HepG2 (cell line): ENCODE data around the gene KRT82. TPM values are rescaled to one million over a fixed set of nuclear protein-coding genes. Genes with fewer than 3 reads are reported as not detected.

ENCODE experiments used
- ATAC-seq: fragments of 200-7000 bp; cut with Tn5 transposase; 3 replicates; pipeline ENCODE4 v1.9.1; 2020; ENCODE audit warnings: mild to moderate bottlenecking, moderate library complexity
- BruUV-seq: library from RNA; stranded (reverse); fragments of 400-500 nt; replicated peaks from 2 replicates; lab custom pipeline; 2021; lab: Mats Ljungman, UMichigan
- CTCF ChIA-PET: fragments of 300-600 bp; formaldehyde crosslinking; extraction: SDS; loops from one replicate; lab custom pipeline; 2021; ENCODE audit warnings: low total read pairs, inconsistent platforms, low intra/inter-chr PET ratio; lab: Yijun Ruan, JAX
- POLR2A ChIA-PET: fragments of 350-600 bp; sonication (Branson Sonifier 250); formaldehyde crosslinking; loops from one replicate; lab custom pipeline; 2020; ENCODE audit warnings: antibody characterized with exemption, inconsistent platforms; lab: Yijun Ruan, JAX
- DNase-seq: peaks from one replicate; pipeline ENCODE4 v3.0.0-alpha.2; 2015; ENCODE audit warnings: low spot score
- FAIRE-seq: peaks from 3 replicates; lab custom pipeline; 2011; peaks lifted over from hg19 to GRCh38; lab: Jason Lieb, UNC
- H2AFZ ChIP-seq: one replicate; pipeline ENCODE4 v1.6.1; 2011; ENCODE audit warnings: low read length, inconsistent platforms
- H3K27ac ChIP-seq: fragments of 300-600 bp; 3 replicates; pipeline ENCODE4 v1.8.0; 2011; ENCODE audit warnings: mixed run types, mild to moderate bottlenecking, mixed read lengths, low read length, inconsistent platforms; ENCODE audit not compliant: insufficient read depth; ENCODE audit errors: extremely low read length
- H3K27me3 ChIP-seq, 2 experiments: fragments of 200-600 bp in 1 of 2; 2 replicates in 1 of 2; 3 replicates in 1 of 2; pipeline versions ENCODE4 v1.6.0 to v1.8.0; 2011; ENCODE audit warnings: low read length in 2 of 2, mild to moderate bottlenecking in 2 of 2, moderate library complexity in 2 of 2, inconsistent platforms in 1 of 2; ENCODE audit not compliant: insufficient read depth in 2 of 2, control insufficient read depth in 1 of 2
- H3K36me3 ChIP-seq, 2 experiments: fragments of 200-600 bp in 1 of 2; replicated peaks in 1 of 2; 2 replicates in 1 of 2; 3 replicates in 1 of 2; pipeline versions ENCODE4 v1.5.1 to v1.8.0; 2011; ENCODE audit warnings: low read length in 2 of 2, inconsistent platforms in 1 of 2; ENCODE audit not compliant: insufficient read depth in 2 of 2, control insufficient read depth in 1 of 2
- H3K4me1 ChIP-seq: 2 replicates; pipeline ENCODE4 v1.5.1; 2012; ENCODE audit warnings: low read length, inconsistent platforms; ENCODE audit not compliant: insufficient read depth
- H3K4me2 ChIP-seq: 2 replicates; pipeline ENCODE4 v1.6.0; 2011; ENCODE audit warnings: low read depth, low read length, inconsistent platforms
- H3K4me3 ChIP-seq, 3 experiments: fragments of 200-600 bp in 1 of 3; sonication (generic), shearing (Covaris generic) in 1 of 3; replicated peaks in 1 of 3; 2 replicates each; pipeline ENCODE4 v1.5.1; 2011 to 2016; ENCODE audit warnings: low read length in 3 of 3, inconsistent platforms in 2 of 3, low read depth in 2 of 3, mild to moderate bottlenecking in 2 of 3, control low read depth in 1 of 3, mixed read lengths in 1 of 3; ENCODE audit not compliant: insufficient read depth in 1 of 3
- H3K79me2 ChIP-seq: one replicate; pipeline ENCODE4 v1.6.1; 2011; ENCODE audit warnings: low read length, inconsistent platforms; ENCODE audit not compliant: insufficient read depth
- H3K9ac ChIP-seq: 2 replicates; pipeline ENCODE4 v1.6.0; 2011; ENCODE audit warnings: mild to moderate bottlenecking, low read depth, low read length, inconsistent platforms; ENCODE audit not compliant: insufficient read depth
- H3K9me3 ChIP-seq: 2 replicates; pipeline ENCODE4 v1.5.1; 2012; ENCODE audit warnings: mild to moderate bottlenecking, low read length
- H4K20me1 ChIP-seq: 2 replicates; pipeline ENCODE4 v1.6.0; 2011; ENCODE audit warnings: inconsistent platforms, mild to moderate bottlenecking, low read length, moderate library complexity; ENCODE audit not compliant: insufficient read depth
- GPN1 ChIP-seq: sonication (generic); formaldehyde crosslinking; IDR thresholded peaks from 2 replicates; pipeline ENCODE4 v1.5.1; 2020; ENCODE audit warnings: missing genetic modification reagents, borderline replicate concordance
- HNRNPH1 ChIP-seq: fragments of 200-400 bp; formaldehyde crosslinking; optimal IDR thresholded peaks from 2 replicates; pipeline ENCODE3; 2017; ENCODE audit warnings: mild to moderate bottlenecking, low read depth, low read length
- KAT2B ChIP-seq: fragments of 150-350 bp; IDR thresholded peaks from 2 replicates; pipeline ENCODE4 v1.6.1; 2014; ENCODE audit warnings: low read depth, low read length, borderline replicate concordance
- PRPF4 ChIP-seq: fragments of 200-400 bp; formaldehyde crosslinking; IDR thresholded peaks from 2 replicates; pipeline ENCODE4 v1.6.1; 2016; ENCODE audit warnings: low read length, low read depth; ENCODE audit not compliant: poor library complexity, severe bottlenecking
- SMAD9 ChIP-seq: sonication (generic); formaldehyde crosslinking; IDR thresholded peaks from 2 replicates; pipeline ENCODE4 v1.5.1; 2020; ENCODE audit warnings: mild to moderate bottlenecking, missing genetic modification reagents
- SP140L ChIP-seq: sonication (generic); formaldehyde crosslinking; IDR thresholded peaks from 2 replicates; pipeline ENCODE4 v1.4.0; 2020; ENCODE audit warnings: missing genetic modification reagents, borderline replicate concordance
- TGIF2 ChIP-seq: IDR thresholded peaks from 2 replicates; pipeline ENCODE4 v1.6.1; 2016; ENCODE audit warnings: control low read depth, missing compliant biosample characterization
- ZNF296 ChIP-seq: sonication (generic); formaldehyde crosslinking; conservative IDR thresholded peaks from 2 replicates; pipeline ENCODE4 v1.5.0; 2020; ENCODE audit warnings: mild to moderate bottlenecking, missing genetic modification reagents
- ZNF670 ChIP-seq: sonication (generic); formaldehyde crosslinking; IDR thresholded peaks from 2 replicates; pipeline ENCODE4 v1.8.0; 2022; ENCODE audit warnings: mild to moderate bottlenecking, missing genetic modification reagents, borderline replicate concordance
- ZNF776 ChIP-seq: sonication (generic); formaldehyde crosslinking; IDR thresholded peaks from 2 replicates; pipeline ENCODE4 v1.4.0; 2020; ENCODE audit warnings: mild to moderate bottlenecking, missing genetic modification reagents
- ZSCAN22 ChIP-seq: sonication (generic); formaldehyde crosslinking; IDR thresholded peaks from 2 replicates; pipeline ENCODE4 v1.4.0; 2020; ENCODE audit warnings: mild to moderate bottlenecking, missing genetic modification reagents
- WGBS: methylation state at CpG from one replicate; pipeline ENCODE4 v1.1.6; 2017; ENCODE audit warnings: low lambda C conversion rate; 5-methylcytosine and 5-hydroxymethylcytosine counted together
- in situ Hi-C: cut with HindIII; loops from 2 replicates; pipeline ENCODE4 v1.10.0; 2017; ENCODE audit warnings: low pct_unique_long_range_greater_than_20kb; ENCODE audit not compliant: extremely low pct_ligation_motif_present
- intact Hi-C: fragments of 100-400 bp; cut with micrococcal nuclease; formaldehyde crosslinking; loops from one replicate; pipeline ENCODE4 v1.10.0; 2022; ENCODE audit not compliant: unreplicated experiment
- polyA plus RNA-seq, 8 experiments: library from polyadenylated mRNA; depleted of rRNA in 3 of 8; stranded (reverse) in 7 of 8; unstranded in 1 of 8; fragments of >200 nt; fragmentation: Illumina TruSeq in 4 of 8; extraction: Trizol in 4 of 8; gene quantifications; 2 replicates each; pipeline versions ENCODE4 v1.2.1 to v1.2.3, GENCODE V29; 2011 to 2016; ENCODE audit warnings: low read depth in 4 of 8, missing spikeins in 1 of 8, mixed read lengths in 1 of 8; ENCODE audit not compliant: insufficient read depth in 1 of 8
- total RNA-seq, 5 experiments: library from RNA; depleted of rRNA; stranded (reverse); fragments of >200 nt; fragmentation: Illumina TruSeq; extraction: Trizol; gene quantifications; 2 replicates each; pipeline ENCODE4 v1.2.3, GENCODE V29; 2016; ENCODE audit warnings: low read depth in 1 of 5
- TF ChIP-seq, protein P1 (sequence below): IDR thresholded peaks from 2 replicates; pipeline ENCODE4 v1.6.1; 2016; ENCODE audit warnings: control low read depth
- TF ChIP-seq, protein P2 (sequence below): sonication (generic); formaldehyde crosslinking; IDR thresholded peaks from 2 replicates; pipeline ENCODE4 v1.4.0; 2020; ENCODE audit warnings: mild to moderate bottlenecking, missing genetic modification reagents
- TF ChIP-seq, protein P3 (sequence below): sonication (generic); formaldehyde crosslinking; IDR thresholded peaks from 2 replicates; pipeline ENCODE4 v1.4.0; 2020; ENCODE audit warnings: low read depth, mild to moderate bottlenecking, missing genetic modification reagents
- TF ChIP-seq, protein P4 (sequence below): sonication (generic); formaldehyde crosslinking; conservative IDR thresholded peaks from 2 replicates; pipeline ENCODE4 v1.4.0; 2020; ENCODE audit warnings: missing genetic modification reagents

KRT82 gene
- total and polyA plus RNA-seq, 2 of the 13 experiments (the other 11 are each of a cell fraction or from before 2014, with no cell fraction given), result not detected

DNA sequence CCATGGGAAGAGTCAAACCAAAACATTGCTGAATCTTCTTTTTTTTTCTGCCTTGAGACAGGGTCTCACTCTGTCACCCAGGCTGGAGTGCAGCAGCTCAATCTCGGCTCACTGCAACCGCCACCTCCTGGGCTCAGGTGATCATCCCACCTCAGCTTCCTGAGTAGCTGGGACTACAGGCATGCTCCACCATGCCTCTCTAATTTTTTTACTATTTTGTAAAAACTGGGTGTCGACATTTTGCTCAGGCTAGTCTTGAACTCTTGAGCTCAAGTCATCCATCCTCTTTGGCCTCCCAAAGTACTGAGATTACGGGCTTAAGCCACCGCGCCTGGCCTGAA, 29.5 kb upstream of the KRT82 start:
- ATAC-seq, result no peak
- Histone ChIP-seq H3K9ac (no peak overlapping the region), H2AFZ (no peak overlapping the region), H3K4me2 (no peak overlapping the region), H3K4me3 (no peak overlapping the region), H3K4me1 (no peaks in the 10 kb centered on the region; the same call in 1 of the 2 replicates), H3K79me2 (no peaks in the 10 kb centered on the region), H3K27me3 (peaks cover 3 to 7% of the 10 kb centered on the region in 2 experiments; a peak in 3 of 5 replicates), H3K9me3 (no peaks in the 10 kb centered on the region), H3K36me3 (no peaks in the 10 kb centered on the region), H3K27ac (no peak overlapping the region), H4K20me1 (no peaks in the 10 kb centered on the region)
- no peak for FAIRE-seq
- ChIA-PET CTCF (no interaction called here), POLR2A (no interaction called here)
- in situ Hi-C loops, result no loop called here
- no peak for TF ChIP-seq ZSCAN22
- TF ChIP-seq TGIF2 (CRISPR knock-in tag), result no peak
- TF ChIP-seq, protein P1, sequence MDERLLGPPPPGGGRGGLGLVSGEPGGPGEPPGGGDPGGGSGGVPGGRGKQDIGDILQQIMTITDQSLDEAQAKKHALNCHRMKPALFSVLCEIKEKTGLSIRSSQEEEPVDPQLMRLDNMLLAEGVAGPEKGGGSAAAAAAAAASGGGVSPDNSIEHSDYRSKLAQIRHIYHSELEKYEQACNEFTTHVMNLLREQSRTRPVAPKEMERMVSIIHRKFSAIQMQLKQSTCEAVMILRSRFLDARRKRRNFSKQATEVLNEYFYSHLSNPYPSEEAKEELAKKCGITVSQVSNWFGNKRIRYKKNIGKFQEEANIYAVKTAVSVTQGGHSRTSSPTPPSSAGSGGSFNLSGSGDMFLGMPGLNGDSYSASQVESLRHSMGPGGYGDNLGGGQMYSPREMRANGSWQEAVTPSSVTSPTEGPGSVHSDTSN, result no peak
- TF ChIP-seq, protein P2, sequence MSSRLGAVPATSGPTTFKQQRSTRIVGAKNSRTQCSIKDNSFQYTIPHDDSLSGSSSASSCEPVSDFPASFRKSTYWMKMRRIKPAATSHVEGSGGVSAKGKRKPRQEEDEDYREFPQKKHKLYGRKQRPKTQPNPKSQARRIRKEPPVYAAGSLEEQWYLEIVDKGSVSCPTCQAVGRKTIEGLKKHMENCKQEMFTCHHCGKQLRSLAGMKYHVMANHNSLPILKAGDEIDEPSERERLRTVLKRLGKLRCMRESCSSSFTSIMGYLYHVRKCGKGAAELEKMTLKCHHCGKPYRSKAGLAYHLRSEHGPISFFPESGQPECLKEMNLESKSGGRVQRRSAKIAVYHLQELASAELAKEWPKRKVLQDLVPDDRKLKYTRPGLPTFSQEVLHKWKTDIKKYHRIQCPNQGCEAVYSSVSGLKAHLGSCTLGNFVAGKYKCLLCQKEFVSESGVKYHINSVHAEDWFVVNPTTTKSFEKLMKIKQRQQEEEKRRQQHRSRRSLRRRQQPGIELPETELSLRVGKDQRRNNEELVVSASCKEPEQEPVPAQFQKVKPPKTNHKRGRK (CRISPR knock-in tag), result no peak
- no peak for TF ChIP-seq ZNF776 (CRISPR knock-in tag)
- no peak for TF ChIP-seq ZNF296 (CRISPR knock-in tag)
- TF ChIP-seq, protein P3, sequence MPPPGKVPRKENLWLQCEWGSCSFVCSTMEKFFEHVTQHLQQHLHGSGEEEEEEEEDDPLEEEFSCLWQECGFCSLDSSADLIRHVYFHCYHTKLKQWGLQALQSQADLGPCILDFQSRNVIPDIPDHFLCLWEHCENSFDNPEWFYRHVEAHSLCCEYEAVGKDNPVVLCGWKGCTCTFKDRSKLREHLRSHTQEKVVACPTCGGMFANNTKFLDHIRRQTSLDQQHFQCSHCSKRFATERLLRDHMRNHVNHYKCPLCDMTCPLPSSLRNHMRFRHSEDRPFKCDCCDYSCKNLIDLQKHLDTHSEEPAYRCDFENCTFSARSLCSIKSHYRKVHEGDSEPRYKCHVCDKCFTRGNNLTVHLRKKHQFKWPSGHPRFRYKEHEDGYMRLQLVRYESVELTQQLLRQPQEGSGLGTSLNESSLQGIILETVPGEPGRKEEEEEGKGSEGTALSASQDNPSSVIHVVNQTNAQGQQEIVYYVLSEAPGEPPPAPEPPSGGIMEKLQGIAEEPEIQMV (CRISPR knock-in tag), result no peak
- TF ChIP-seq HNRNPH1, result no peak
- TF ChIP-seq KAT2B, result no peak
- no peak for TF ChIP-seq PRPF4
- no peak for TF ChIP-seq GPN1 (CRISPR knock-in tag)
- no peak for TF ChIP-seq ZNF670 (CRISPR knock-in tag)
- TF ChIP-seq, protein P4, sequence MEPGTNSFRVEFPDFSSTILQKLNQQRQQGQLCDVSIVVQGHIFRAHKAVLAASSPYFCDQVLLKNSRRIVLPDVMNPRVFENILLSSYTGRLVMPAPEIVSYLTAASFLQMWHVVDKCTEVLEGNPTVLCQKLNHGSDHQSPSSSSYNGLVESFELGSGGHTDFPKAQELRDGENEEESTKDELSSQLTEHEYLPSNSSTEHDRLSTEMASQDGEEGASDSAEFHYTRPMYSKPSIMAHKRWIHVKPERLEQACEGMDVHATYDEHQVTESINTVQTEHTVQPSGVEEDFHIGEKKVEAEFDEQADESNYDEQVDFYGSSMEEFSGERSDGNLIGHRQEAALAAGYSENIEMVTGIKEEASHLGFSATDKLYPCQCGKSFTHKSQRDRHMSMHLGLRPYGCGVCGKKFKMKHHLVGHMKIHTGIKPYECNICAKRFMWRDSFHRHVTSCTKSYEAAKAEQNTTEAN, result no peak
- no peak for TF ChIP-seq SMAD9 (CRISPR knock-in tag)
- no peak for TF ChIP-seq SP140L (CRISPR knock-in tag)
- intact Hi-C loops, result no loop called here
- WGBS, result 55% methylated on average over 6 of the region's 6 CpGs
- BruUV-seq, result no TSS peak
- no peak for DNase-seq
